Activated CD8-positive, alpha-beta memory T cell treated with anti-CD3 and anti-CD28 coated beads, Interleukin-2, amount 50 U/mL, for 24 hours (primary cell): ENCODE measurements around the gene NPVF.

Experiments
- DNase-seq: peaks from one replicate; pipeline ENCODE4 v3.0.0-alpha.2; 2020; ENCODE audit errors: extremely low read depth

NPVF gene, protein sequence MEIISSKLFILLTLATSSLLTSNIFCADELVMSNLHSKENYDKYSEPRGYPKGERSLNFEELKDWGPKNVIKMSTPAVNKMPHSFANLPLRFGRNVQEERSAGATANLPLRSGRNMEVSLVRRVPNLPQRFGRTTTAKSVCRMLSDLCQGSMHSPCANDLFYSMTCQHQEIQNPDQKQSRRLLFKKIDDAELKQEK

DNA sequence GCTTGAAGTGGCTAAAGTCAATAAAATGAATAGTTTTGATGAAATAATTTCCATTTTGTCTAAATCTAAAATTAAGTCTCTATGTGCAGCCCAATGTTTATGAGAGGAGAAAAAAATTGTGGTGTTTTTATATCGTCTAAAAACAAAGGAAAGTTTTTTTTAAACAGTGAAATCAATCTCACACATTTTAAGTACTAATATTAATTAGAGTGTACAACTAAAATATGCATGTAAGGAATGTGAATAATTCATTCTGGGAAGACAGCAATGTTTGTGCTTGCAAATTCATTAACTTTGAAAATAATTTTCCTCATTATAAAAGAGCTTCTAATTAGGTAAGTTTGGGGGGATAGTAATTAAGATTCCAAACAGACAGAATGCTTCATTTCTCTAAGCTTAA lies at the start of gene NPVF:
Gene NPVF (minus strand): TSS at position 101 of the 400 bp plus-strand sequence. CDS start 47 bp downstream, at position 54.
- no peak for DNase-seq

GRCh38 chr7:25272265-25272664 lies 44.0 kb upstream of the NPVF start:
- DNase-seq = no peak

- no peak for DNase-seq
These were observed 35.1 kb upstream of the NPVF start for GRCh38 chr7:25263337-25263736.

GRCh38 chr7:25262586-25262985 lies 34.3 kb upstream of the NPVF start:
- DNase-seq = no peak

GRCh38 chr7:25261545-25262140 lies 33.4 kb upstream of the NPVF start:
- no peak for DNase-seq

DNA sequence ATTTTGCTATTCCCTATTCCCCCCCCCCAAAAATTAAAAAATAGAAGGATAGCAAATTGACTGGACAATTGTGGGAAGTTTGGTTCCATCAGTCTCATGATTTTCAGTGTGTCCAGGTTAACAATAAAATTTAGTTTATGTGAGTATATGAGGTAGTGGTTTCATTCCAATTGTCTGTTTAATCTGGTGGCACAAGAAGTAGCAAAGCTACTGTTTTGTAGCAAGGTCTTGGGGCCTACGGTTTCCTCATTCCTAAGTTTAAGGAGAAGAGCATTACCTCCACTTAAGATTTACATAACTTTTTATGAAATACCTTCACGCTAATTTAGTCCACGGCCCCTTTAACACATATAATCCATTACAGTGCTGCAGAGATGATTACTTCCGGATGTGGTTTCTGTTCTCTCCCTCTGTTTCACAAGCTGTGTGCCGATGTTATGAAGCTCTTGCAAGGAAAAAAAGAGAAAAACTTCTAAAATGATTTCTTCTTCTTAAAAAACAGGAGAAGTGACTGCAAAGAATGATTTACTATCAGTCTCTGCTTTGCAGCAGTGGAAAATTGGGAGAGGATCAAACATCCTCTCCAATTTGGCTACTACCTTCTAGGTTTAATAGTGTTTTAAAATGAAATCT lies 32.7 kb upstream of the NPVF start:
- DNase-seq = no peak

DNA sequence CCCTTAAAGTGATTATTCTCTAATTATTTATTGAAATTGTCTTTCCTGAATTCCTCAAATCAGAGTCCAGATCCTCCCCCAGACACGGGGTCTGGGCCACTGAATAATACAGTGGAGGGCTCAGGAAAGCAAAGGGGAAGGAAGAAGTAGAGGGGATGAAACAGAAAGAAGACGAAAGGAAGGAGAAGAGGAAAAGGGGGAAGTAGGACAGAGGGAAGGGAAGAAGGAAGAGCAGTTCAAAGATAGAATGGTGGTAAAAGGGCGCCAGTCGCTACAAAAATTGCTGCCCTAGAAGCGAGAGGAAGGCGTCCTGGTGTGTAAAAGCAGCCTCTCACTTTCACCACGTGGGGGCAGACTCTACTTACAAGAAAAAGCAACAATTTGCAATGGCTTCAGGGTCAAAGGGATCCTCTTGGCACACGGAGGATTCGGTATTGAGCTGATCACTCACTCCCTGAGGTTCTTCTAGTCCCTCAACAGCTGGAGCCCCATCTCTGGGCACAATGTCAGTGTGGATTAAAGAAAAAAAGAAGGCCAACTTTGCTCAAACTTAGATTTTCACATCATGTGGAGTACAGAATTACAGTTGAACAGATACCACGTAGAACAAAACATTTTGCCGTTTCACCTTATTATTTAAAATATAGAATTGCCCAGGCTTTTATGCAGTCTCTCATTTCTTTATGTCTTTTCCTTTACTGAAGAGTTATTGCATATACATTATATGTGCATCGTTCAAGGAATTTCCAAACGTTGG lies 31.4 kb upstream of the NPVF start:
- DNase-seq = peak; percentile 7

- no peak for DNase-seq
These were observed 28.1 kb upstream of the NPVF start for GRCh38 chr7:25256333-25256819.

DNA sequence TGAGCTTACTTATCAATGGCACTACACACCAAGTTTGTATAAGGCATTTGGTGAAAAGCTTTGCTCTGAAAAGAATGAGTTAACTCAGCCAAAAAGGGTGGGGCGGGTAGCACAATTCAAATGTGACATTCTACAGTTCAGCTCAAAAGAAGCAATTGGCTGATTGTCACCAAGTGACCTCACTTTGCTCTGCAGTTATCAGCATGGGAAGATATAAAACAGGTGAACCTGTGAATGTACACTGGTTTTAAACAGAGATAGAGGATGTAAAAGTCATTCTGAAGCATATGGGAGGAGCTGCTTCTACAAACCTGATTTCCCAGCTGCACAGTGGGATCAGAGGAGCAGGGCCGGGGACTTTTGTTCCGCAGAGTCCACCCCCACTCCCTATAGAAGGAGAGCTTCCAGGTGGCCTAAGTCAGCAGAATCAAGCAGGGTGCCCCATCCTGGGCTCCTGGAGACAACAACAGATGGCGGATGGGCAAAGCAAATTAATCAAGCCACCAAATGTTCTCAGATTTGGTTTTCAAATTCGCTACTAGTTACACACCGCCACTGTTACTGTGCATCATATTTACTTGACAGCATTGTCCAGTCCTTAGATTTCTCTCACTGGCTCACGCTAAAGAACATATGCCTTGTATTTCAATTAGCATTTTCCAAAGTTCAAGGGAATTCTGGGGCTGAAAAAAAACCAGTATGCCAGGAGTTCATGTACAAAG lies 27.5 kb upstream of the NPVF start:
- DNase-seq = no peak

DNA sequence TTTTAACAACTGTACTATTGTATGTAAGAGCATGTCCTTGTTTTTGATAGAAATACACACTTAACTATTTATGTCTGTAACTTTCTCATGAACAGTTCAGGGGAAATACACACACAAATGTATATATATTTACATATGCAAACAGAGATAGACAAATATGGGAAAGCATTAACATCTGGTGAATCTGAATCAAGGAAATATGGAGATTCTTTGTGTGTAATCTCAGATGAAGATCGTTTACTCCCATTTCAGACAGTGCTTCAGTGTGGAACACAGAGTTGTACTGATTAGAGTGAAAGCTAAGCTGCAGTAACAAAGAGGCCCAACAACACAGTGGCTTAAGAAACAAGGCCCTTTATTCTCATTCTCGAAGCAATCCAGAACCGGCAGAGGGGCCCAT lies 26.3 kb upstream of the NPVF start:
- no peak for DNase-seq

- no peak for DNase-seq
These were observed 25.4 kb upstream of the NPVF start for GRCh38 chr7:25253714-25254113.

- DNase-seq = no peak
These were observed 22.1 kb upstream of the NPVF start for GRCh38 chr7:25250386-25250785.

GRCh38 chr7:25249772-25250171 lies 21.5 kb upstream of the NPVF start:
- DNase-seq = no peak

GRCh38 chr7:25246306-25246705 lies 18.0 kb upstream of the NPVF start:
- no peak for DNase-seq

DNA sequence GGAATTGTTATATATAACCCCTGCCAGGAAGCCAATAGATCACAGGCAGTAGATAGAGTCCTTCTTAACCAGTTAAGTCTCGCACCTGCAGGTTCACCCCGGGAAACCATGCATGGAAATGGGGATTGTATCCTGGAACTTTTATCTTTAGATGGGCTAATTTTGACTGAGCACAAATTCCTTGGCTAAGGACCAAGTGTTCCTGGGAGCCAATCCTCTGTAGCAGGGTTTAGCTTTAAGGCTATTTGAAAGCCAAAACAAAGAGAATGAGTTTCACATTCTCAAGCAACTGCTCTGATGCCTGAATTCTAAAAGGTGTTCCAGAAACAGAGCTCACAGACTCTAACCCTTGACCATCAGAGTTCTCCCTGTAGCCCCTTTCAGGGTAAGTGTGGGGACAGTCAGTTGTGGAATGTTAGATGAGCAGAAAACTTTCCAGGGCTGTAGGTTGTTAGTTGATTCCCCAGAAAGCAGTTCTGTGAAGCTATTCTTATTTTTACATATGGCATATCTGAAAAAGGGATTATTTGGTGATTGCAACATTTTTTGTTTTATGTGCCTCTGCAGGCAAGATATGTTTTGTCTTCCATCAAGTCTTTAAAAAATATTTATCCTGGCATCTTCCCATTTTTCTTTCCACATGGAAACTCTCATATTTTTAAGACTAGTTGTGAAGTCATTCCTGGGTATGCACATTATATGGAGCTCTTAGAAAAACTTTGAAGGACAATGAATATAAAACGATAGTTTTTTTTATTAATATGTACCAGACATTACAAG lies 16.2 kb upstream of the NPVF start:
- no peak for DNase-seq

DNA sequence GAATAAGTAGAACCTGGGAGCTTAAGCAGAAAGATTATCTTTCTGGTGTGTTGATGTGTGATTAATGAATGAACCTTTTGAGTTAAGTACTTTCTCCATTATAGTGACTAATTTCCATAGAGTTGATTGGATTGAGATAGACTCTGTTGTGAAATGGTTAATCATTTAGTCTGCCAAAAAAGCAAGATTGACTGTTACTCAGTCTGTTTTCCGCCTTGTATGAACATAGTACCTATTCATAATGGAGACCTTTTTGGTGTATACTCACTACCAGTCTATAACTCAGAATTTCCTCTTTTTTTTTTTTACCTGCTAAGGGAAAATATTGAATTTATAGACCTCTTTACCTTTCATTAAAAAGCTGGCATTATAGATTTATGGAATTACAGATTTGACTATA lies 14.4 kb upstream of the NPVF start:
- no peak for DNase-seq

DNA sequence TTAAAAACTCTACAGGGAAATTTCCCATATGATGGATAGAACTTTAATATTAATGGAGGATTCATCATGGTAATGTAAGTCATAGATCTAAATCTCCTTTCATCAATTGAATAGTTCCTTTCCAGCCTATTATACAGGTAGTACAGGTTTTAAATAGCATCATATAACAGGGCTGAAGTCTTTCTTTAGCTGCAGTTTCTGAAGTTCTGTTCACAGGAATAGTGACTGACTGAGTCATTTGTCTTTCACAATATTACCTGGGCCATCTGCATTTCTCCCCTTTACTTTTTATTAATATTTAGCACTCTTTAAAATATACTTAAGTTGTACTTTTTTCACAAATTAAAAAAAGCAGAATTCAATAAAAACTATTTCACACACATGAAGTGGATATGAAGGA lies 12.6 kb upstream of the NPVF start:
- no peak for DNase-seq

DNA sequence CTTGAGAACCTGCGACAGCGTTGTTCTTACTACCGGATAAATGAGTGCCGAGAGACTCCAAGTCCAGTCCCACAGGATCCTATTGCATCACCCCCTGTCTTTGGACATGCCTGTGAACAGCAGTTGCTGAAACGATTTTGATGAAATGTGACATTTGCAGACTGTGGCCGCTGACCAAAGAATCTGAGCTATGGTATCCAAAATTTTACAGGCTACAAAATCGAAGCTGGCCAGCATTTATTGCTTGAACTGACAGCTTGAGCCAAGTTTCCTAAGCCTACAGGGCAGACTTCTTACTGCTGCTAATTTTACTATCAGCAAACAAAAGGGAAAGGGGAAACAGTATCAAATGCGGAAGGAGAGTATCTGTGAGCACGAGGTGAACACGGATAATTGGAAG lies 12.1 kb upstream of the NPVF start:
- DNase-seq = no peak

- DNase-seq = no peak
These were observed 11.6 kb upstream of the NPVF start for GRCh38 chr7:25239888-25240287.

- DNase-seq = no peak
These were observed 9.9 kb upstream of the NPVF start for GRCh38 chr7:25238066-25238725.

DNA sequence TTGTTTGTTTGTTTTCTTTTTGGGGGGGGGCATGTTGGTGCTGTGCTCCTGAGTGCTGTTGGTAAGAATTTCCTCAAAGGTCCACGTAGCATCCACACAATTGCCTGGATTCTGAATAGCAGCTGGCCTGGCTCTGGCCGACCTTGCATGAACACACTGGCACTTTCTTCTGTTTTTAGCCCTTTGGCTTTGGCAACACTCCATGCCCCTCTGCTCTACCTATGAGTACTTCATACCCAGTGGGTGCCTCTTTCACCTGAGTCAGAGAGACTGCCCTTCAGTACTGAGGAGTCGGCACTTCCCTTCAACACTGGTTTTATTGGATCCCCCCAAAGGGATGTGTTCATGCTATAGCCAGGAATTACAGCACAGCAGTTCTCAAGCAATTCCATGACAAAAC lies 7.2 kb upstream of the NPVF start:
- DNase-seq = no peak
